ENCODE results near the gene MEOX1. TPM values are rescaled to one million over a fixed set of nuclear protein-coding genes. Genes with fewer than 3 reads are reported as not detected.
"Not testable (repeated sequence)": the region's sequence is repeated elsewhere in the genome, so short reads cannot be mapped to it uniquely, and the experiment has no call there.

Gene MEOX1
- total RNA-seq, 1 donor from 2014 or later = 1.9 TPM

DNA sequence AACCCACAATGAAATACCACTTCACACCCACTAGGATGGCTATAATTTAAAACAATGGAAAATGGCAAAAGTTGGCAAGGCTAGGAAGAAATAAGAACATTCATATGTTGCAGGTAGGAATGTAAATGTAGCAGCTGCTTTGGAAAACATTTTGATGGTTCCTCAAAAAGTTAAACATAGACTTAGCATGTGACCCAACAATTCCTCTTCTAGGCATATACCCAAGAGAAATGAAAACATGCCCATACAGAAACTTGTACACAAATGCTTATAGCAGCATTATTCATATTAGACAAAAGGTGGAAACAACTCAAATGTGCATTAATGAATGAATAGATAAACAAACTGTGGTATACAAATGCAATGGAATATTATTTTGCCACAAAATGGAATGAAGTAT lies 36.1 kb downstream of the MEOX1 start:
- DNase-seq (ENCODE audit: extremely low read depth, low read depth, low spot score) = no peak

DNA sequence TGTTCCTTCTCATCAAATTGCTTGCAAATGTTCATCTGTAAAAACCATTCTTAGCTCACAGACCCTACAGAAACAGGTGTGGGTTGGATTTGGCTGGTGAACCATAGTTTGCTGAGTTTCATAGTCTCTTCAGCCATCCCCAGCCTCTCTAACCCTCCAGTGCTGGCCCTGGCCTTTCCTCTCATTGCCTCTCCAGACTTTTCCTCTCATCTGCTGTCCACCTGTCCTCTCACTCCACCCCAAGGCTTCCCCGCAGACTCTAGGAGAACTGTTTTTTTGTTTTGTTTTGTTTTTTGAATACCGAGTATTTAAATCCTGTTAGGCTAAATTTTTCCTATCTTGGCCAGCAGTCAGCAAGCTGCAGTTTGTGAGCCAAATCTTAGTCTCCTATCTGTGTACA lies 41.1 kb downstream of the MEOX1 start:
- no peak for DNase-seq (ENCODE audit: extremely low read depth, low read depth, low spot score)

DNA sequence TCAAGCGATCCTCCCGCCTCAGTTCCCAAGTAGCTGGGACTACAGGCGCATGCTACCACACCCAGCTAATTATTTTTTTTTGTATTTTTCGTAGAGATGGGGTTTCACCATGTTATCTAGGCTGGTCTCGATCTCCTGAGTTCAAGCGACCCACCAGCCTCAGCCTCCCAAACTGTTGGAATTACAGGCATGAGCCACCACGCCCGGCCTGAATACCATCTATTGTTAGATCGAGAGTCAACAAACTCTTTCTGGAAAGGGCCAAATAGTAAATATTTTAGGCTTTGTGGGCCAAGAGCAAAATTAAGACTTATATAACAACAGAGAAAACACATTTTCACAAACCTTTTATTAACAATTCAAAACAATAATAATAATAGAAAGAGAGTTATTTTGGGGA lies 41.6 kb downstream of the MEOX1 start:
- DNase-seq (ENCODE audit: extremely low read depth, low read depth, low spot score) = no peak

- no peak for DNase-seq (ENCODE audit: extremely low read depth, low read depth, low spot score)
Observed at GRCh38 chr17:43619705-43620104, 42.0 kb downstream of the MEOX1 start.

DNA sequence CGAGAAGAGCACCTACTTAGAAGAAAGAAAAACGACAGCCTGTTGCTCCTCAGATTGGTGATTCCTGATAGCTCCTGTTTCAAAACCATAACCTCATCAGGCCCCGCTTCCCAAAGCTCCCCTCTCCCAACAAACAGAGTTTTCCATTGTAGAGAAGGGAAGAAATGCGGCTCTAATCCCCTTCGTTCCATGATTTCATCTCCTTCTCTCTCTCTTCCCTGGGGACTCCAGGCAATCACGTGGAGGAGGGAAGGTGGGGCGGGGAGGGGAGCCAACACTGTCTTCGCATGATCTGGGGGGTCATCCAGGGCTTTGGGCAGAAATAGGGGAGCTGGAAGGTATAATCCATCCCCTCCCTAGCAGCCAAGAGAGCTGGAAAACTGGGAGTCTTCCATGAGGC lies 43.4 kb downstream of the MEOX1 start:
- DNase-seq (ENCODE audit: extremely low read depth, low read depth, low spot score) = no peak

GRCh38 chr17:43616852-43617251 lies 44.9 kb downstream of the MEOX1 start:
- no peak for DNase-seq (ENCODE audit: extremely low read depth, low read depth, low spot score)

DNA sequence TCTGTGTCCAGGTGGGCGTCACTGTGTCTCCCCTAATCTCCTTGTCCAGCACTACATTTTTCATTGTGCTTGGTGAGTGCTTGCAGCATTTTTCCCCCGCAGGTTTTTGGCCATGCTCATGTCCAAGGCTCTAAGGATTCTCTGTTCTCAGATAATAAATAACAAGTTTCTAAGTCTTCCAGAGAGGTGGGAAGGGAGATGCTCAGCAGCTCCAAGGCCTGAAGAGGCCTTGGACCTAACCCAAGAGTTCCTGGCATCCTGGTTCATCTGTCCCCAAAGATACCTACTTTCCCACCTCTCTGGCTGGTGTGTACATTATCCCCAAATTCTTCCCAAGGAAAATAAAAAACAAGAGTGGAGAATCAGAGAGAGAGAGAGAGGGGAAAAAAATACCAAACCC lies 45.3 kb downstream of the MEOX1 start:
- DNase-seq (ENCODE audit: extremely low read depth, low read depth, low spot score) = no peak

DNA sequence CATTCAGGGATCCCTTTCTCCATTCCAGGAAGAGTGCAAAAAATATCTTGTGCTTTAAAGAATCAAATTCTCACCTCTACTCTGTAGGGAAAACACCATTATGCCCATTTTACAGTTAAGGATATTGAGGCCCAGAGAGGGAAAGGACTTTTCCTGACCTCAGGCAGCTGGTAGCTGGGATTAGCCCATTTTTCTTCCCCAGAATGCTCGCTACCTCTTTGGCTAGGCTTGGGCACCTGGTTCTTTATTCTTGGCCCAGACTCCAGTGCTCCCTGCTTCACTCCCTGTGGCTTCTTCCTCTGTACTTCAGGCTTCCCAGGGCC lies 45.7 kb downstream of the MEOX1 start:
- DNase-seq (ENCODE audit: extremely low read depth, low read depth, low spot score) = no peak

DNA sequence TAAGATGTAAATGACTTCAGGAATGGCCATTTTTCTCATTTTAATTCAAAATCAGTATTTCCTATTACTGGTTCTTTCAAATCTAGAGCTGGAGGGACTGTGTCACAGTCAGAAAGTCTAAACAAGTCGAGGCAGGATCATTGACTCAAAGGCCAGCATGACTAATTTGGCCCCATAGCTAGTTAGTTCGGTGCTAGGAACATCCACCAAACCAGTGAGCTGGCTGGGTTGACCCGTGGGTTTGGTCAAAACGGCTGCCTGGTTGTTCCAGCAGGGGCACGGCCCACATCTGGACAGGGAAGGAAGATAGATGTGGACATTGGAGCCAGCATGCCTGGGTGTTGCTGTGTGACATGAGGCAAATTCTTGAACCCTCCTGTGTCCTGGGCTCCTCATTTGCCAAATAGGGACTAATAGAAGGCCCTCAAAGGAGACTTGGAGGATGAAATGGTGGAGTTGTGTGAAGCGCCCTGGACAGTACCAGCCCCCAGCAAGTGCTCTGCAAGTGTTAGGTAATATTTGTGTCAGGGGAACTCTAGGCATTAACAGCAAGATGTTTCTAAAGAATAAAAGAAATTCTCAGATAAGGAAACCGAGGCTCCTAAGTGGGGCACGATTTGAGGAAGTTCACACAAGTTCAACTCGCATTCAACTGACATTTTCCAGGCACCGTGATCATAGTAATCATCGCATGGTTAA lies 46.2 kb downstream of the MEOX1 start:
- no peak for DNase-seq (ENCODE audit: extremely low read depth, low read depth, low spot score)

DNA sequence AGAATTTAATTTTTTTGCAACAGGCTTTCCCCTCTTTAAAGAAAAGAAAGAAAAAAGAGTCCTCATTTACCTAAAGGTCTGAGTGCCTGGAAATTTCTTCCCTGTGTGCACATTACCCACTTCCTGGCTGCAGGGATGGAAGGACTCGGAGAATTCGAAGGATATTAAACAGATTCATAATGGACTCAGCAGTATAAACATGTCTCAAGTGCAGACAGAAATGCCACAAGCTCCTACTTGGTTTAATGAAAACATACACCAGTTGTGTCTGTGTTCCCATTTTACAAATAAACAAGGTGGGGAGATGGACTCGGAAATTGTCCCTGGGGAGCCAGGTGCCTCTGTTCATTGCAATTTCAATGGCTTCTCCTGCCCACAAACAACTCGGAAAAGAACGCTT lies 47.2 kb downstream of the MEOX1 start:
- no peak for DNase-seq (ENCODE audit: extremely low read depth, low read depth, low spot score)

DNA sequence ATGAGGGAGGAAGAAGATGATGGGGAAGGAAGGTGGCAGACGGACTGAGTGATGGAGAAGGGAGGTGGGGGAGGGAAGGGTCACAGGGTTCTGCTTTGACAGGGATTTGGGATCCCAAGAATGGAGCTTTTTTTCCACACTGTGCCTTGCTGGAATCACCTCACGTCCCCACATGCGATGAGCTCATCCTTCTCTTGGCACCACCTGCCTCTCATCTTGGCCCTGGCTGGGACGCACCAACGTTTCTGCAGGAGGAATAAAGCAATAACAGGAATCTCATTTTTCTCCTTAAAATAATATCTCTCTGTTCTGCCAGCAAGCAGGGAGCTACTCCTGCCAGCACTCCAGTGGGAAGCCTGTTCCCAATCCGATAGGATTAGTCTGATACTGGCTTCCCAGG lies 47.8 kb downstream of the MEOX1 start:
- DNase-seq (ENCODE audit: extremely low read depth, low read depth, low spot score) = no peak

DNA sequence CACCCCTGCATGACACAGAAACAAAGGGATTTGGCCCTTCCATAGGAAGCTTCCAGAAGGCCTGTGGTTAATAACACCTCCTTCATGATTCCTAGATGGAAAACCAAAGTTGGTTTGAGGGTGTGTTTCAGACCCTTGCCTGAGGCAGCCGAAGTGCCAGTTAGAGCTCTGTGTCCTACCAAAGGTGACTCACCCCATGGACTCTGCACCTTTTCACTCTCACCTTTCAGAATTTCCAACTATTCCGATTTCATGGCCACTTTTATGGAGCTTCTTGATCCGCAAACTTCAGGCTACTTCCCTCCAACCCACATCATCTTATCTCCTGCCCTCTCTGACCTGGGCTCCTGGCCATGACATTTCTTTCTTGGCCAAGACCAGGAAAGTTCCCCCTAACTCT lies 49.2 kb downstream of the MEOX1 start:
- DNase-seq (ENCODE audit: extremely low read depth, low read depth, low spot score) = no peak

GRCh38 chr17:43611230-43611969 lies 50.3 kb downstream of the MEOX1 start:
- DNase-seq (ENCODE audit: extremely low read depth, low read depth, low spot score) = no peak

- DNase-seq (ENCODE audit: extremely low read depth, low read depth, low spot score) = no peak
Observed at GRCh38 chr17:43609613-43610385, 51.9 kb downstream of the MEOX1 start.

GRCh38 chr17:43608313-43608712 lies 53.4 kb downstream of the MEOX1 start:
- no peak for DNase-seq (ENCODE audit: extremely low read depth, low read depth, low spot score)

GRCh38 chr17:43604549-43604948 lies 57.2 kb downstream of the MEOX1 start:
- DNase-seq (ENCODE audit: extremely low read depth, low read depth, low spot score) = no peak

GRCh38 chr17:43603321-43603720 lies 58.4 kb downstream of the MEOX1 start:
- DNase-seq (ENCODE audit: extremely low read depth, low read depth, low spot score) = no peak

GRCh38 chr17:43602556-43602955 lies 59.2 kb downstream of the MEOX1 start:
- DNase-seq (ENCODE audit: extremely low read depth, low read depth, low spot score) = not testable (repeated sequence)

DNA sequence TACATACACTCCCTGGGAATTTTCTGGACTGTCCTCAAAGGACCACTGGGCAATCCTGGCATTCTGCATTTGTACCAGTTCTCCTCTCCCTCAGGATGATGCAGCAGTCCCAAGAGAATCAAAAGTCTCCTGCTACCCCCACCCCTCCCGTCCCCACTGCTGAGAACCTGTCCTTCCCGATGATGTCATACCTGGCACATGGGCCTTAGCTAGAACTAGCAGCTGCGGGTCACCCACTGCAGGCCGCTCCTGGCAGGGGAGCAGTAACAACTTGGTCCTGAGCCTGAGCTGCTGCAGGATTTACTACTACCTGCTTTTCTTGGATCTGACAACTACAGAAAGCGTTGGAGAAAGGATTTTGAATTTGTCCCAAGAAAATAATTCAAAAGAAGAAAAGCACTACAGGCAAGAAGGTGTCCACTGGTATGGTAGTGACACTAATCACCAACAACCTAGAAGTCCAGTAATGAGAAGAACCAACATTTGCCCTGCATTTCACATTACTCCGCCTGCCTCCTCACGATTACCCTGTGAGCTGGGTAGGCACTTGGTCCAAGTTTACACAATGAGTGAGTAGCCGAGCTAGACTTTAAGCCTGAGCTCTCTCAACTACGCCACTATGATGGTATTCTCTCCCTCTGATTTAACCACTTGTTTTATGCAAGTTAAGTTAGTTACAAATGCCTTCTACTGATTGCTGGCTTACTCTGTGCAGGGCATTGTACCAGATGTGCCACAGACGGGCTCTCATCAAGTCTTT lies 60.3 kb downstream of the MEOX1 start:
- DNase-seq (ENCODE audit: extremely low read depth, low read depth, low spot score) = no peak

DNA sequence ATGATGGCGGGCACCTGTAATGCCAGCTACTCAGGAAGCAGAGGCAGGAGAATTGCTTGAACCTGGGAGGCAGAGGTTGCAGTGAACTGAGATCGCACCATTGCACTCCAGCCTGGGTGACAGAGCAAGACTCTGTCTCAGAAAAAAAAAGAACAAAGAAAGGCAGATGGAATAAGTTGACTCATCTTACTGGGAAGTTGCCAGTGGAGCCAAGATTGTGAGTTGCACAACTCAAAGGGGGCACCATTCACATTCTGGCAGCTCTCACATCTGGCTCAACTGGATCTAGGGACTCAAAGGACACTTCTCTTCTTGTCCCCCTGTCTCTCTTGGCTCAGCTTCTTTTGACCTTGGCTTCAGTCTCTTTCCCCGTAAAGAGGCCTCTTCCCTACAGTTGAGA lies 61.9 kb downstream of the MEOX1 start:
- DNase-seq (ENCODE audit: extremely low read depth, low read depth, low spot score) = no peak

DNA sequence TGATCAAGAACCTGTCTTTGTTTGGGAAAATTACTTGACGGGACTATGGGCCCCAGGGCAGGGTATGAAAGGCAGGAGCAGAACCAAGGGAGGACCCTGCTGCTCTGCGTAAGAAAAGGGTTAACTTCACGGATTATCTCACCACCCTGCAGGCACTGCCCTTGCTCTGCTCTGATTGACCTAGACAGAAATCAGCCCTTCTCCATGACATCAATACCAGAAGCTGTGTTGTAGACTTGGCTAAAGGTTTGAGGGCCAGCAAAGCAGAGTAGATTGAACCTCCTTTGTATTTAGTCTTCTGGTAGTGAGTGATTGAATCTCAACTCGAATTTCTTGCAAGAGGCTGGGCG lies 62.7 kb downstream of the MEOX1 start:
- DNase-seq (ENCODE audit: extremely low read depth, low read depth, low spot score) = no peak

Measured in glomerular endothelial cell (primary cell).